HG03135 (cell line): ENCODE data around the gene TGFBR3.

ENCODE experiments used
- ATAC-seq: cut with Tn5 transposase; IDR thresholded peaks from one replicate; pipeline ENCODE4 v1.9.1; 2021; ENCODE audit warnings: mild to moderate bottlenecking, moderate library complexity; ENCODE audit not compliant: unreplicated experiment

Gene TGFBR3

DNA sequence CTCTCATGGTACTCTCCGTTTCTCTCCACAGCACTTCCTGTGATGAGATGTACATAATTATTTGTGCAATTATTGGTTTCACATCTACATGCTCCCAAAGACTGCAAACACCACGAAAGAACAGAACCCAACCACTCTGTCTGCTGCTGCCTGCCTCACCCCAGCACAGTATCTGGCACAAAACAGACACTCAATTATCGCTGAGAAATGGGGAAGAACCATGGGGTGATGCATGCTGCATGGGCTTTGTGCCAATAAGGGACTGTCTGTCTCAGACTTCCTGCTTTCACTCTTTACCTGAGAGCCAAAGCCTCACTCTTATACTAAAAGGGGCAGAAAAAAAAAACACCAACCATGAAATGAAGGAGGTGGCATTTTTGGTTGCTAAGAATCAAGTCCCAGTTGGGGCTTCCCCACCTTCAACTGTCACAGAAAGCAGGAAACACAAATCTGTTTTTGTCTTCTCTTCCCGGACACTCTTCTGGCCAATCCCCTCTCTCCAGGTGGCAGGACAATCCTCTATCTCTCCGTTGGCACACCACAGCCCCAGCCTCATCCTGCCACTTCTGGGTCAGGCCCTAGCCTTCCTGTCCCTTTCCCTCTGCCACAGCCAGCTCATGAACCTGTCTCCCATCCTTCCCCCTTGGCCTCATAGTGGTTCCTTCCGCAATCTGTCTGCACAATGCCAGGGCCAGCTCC is 82.0 kb downstream of the TGFBR3 start:
- ATAC-seq = peak; percentile 79

DNA sequence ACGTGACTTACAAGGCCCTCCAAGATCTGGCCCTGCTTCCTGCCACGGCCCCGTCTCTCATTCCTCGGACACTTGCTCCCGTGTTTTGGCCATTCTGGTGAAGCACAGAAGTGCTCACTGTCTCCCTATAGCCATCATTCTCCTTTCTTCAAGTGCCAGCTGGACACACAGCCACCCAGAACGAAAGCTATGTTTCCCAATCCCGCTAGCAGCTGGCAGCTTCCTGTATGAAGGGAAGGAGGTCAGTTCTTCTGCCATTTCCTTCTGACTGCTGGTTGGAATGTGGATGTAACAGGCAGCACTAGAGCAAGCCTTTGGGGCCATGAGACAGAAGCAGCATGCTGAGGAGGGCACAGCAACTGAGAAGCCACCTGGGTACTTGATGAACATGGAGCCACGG is 82.8 kb downstream of the TGFBR3 start:
- no peak for ATAC-seq

DNA sequence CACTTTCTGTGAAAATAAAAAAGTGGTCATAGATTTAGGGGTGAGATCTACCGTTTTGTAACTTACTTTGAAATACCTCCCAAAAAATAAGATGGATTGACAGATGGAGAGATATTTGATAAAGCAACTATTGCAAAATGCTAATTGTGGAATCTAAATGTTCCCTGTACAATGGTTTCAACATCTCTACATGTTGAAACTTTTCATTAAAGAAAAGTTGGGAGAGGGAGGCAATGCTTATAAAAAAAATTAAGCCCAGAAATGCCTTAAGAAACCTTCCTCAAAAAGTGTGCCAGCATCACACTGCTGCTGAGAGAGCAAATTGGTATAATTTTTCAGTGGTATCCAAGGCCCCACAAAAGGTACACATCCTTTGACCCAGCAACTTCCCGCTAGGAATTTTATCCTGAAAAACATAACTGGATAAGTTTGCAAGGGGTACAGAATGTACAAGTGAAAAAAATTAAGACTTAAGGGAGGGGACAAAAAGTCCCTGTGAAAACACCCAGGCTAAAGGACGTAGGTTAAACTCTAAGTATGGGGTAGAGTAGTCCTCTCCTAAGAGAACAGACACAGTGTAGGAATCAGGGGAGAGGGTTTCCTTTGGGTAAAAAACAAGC is 84.3 kb downstream of the TGFBR3 start:
- ATAC-seq = no peak

DNA sequence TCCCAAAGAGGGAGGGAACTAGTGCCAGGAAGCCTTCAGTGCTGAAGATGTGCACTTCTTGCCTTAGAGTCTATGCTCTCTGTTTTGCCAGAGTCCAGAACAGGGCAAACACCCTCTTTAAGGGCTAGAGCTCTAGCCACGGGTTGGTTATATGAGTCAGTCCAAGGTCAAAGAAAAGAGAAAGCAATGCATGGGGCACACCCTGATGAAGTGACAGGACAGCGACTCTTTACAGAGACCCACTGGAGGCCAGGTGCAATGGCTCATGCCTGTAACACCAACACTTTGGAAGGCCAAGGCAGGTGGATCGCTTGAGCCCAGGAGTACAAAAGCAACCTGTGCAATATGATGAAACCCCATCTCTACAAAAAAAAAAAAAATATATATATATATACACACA is 86.1 kb downstream of the TGFBR3 start:
- ATAC-seq = no peak

DNA sequence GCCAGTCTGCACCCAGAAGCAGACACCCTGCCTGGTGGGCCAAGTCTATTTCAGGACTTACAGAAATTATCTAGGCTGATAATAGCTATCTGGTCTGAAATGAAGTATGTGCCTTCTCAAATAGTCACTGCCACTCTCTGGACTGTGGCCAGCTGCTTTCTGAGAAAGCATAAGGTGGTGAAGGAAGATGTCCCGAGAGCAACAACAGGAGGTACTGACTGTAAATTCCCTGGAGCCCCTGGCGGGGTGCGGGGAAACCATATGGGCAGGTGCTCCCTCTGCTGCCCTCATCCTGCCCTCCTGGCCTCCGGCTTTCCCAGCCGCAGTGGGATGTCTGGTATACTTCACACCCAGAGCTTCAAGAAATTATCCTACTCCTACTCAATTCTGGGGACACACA is 86.8 kb downstream of the TGFBR3 start:
- ATAC-seq = no peak

DNA sequence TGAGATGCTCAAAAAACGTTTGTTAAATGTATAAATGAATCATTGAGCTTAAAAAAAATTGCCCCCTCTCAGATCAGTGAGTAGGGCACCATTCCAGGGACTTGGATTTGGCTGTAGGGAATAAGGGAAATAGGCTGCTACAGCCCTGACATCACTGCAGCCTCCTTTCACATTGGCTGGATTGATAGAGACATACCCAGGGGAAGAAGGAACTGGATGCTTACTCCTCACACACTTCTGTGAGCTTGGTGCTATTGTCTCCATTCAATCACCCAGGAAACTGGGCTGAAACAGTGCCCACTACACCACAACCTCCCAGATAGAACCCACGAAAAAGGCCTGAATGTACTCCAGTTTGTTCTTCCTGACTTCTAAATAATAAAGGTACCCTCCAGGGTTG is 87.2 kb downstream of the TGFBR3 start:
- ATAC-seq = no peak

DNA sequence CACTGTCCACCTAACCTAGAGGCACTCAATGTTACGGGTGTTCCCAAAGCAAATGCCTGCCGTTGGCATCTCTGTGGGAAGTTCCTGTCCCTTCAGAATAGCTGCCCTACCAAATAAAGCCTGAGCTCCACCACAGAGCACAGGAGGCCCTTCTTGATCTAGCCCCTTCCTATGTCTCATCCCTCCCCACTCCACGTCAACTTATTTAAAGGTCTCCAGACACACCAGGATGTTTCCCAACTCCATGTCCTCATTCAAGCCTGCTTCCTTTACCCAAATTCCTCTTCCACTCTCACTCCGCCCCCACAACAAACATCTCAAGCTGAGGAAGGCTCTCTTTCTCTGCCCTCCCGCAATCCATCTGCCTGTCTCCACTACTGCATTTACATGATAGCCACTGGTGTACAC is 87.7 kb downstream of the TGFBR3 start:
- ATAC-seq = no peak

DNA sequence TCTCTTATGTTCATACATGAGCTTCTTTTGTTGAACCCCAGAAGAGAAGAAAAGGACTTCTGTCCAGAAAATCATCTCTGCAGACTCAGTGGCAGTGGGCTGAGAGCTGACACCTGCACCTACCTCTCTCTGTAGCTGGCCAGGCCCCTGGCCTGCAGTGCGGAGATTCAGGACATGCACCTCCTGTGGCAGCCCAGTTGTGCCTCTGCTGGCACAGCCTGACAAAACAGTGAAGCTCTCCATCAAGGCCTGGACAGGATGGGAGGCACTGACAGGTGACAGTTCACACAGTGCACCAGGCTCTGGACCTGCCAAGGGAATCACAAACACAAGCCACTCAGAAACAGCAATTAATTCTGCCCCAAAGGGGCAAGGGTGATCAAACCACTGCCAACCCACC is 88.8 kb downstream of the TGFBR3 start:
- ATAC-seq = no peak

DNA sequence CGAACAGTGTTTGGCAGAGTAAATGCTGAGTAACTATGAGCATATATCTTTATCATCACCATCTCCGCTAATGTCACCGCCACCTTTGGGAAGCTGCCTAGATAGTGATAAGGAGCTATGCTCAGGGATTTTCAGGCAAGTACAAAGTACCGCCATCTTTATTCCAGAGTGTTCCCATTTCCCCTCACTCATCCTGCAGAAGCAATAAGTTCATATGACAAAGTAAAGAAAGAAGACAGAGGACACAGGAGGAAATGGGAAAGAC is 89.6 kb downstream of the TGFBR3 start:
- no peak for ATAC-seq

DNA sequence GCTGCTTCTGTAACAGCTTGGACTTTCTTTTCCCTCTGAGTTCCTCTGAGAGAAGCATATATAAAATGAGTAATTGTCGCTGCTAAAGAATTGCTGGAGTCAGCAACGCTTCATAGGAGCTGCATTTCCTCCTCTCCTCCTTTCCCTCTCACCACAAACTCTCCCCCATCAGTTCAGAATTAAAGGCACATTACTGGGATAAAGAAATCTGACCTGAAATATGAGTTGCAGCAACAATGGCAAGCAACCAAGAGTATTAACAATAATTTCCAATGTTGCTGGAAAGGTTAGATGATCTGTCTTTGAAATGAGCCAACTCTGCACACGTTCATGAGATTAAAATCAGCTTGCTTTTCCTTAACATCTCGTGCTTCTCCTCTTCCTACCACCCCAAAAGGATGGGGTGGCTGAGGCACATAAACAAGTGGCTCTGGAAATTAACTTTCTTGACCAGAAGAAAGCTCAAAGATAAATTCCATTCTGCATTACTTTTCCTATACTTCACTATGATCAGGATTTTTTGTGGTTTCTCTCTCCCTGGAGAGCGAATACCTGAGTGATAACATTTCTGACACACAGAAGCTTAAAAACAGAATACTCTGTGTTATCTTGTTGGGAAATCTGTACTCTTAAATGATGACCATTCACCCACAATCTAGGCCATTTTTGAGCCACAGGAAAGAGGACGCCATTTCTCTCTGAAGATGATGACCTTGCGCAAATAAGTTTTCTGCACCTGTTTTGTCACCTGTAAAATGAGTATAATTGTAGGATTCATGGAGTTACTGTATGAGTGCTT is 90.2 kb downstream of the TGFBR3 start:
- no peak for ATAC-seq

DNA sequence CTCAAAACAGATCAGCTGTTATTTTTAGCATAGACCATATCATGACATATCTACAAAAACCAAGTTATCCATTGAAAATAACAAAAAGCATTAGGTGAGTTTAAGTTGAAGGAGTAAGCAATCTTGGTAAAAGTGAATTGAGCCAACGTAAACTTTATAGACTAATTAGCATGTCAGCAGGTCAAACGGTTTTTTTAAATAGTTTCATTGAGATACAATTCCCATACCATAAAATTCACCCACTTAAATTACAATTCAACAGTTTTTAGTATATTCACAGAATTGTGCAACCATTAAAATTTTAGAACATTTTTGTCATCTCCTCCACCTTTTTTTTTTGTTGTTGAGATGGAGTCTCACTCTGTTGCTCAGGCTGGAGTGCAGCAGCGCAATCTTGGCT is 92.1 kb downstream of the TGFBR3 start:
- no peak for ATAC-seq

DNA sequence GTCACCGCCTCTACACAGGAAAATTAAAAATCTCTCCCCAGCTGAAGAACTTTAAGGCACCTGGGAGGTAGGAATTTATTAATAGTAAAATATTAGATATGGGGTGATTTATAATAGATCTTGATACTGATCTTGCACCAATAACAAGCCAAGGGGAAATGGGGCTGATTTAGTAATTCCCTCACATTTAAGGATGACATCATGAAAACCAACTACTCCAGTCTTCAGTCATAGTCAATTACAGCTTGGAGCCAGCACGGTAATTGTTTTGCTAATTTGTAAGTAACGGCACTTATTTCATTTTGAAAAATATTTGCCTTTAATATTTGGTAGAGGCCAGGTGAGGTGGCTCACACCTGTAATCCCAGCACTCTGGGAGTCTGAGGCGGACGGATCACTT is 92.8 kb downstream of the TGFBR3 start:
- no peak for ATAC-seq

DNA sequence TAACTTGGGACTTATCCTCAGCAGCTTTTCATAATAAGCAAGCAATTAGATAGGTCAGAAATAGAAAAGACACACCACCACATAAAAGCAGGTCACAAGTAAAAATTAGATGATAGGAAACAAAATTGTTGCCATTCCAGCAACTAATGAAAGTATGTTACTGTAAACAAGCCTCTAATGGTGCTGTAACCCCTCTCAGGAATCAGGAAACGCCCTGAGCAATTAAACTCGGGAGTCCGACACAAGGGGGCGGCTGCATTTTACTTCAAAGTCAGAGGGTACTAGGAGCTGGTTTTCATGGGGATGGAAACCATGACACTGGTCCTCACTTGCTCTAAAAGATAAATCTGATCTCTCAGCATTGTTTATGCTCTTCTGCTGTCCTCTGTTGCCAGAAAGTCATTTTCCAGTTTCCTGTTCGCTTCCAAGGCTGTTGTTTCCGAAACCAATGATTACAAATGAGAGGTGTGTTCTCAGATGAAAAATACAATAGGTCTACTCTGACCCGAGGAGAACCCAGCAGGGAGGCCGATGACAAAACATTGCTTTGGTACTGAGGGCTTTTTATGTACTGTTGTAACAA is 93.4 kb downstream of the TGFBR3 start:
- no peak for ATAC-seq

DNA sequence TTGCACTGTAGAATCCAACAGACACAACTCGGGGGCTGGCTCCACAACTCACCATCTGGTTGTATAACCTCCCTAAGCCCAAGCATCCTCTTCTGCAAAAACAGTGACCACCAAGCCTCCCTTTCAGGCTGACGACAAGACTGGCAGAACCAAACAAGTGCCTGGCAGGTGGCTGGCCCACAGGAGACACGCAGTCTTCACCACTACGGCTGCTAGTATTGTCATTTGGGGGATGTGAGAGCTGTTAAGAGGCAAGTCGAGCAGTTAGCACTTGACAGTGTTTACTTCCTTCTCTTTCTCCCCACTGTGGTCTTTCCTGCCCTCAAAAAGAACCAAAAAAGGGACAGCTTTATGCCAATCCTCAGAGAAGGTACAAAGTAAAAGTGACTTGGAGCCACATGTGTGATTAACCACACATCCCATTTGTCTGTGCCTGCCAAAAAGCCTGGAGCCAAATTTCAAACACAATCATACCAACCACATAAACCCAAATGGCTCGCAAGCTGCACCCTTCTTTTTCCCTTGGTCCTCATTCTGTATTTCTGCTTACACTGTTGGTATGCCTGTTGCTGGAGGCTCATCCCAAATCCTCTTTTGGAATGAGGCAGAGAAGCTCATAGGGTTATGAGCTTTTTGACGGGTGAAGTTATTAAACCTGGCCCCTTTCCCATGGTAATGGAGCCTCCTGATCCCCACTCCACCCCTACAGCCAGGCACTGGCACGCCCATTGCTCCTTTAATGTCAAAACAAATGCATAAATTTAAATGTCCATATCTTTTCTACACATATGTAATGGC is 94.1 kb downstream of the TGFBR3 start:
- no peak for ATAC-seq

DNA sequence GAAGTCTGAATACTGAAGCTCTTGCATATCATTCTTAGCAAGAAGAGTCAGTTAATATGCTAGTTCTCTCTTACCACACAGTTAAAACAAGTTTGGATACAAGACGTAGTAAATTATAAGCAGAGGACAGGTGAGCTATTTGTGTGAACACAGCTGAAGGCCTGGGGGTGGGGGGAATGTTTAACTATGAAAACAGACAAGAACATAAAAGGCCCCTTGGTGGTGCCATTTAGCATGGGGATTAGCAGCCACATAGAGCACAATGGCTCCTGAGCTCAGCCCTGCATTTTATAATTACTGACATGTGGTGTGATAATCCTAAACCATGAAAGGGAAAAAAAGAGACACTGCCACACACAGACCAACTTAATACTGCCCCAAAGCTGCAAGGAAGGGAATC is 94.8 kb downstream of the TGFBR3 start:
- no peak for ATAC-seq

DNA sequence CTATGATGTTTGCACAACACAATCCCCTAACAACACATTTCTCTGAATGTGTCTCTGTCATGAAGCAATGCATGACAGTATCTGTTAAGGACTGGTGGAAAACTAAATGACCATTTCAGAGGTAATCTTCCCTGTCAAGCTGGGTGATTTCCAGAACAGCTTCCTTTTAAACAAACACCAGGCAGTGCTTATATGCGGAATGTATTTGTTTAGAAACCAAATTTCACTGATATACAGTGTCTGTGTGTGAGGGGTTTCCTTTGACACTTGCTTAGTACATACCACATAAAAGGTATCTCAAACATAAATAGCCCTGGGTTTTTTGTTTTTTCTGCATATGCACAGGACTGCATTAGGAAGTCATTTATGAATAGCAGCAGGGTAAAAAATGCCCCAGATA is 95.6 kb downstream of the TGFBR3 start:
- ATAC-seq = no peak

DNA sequence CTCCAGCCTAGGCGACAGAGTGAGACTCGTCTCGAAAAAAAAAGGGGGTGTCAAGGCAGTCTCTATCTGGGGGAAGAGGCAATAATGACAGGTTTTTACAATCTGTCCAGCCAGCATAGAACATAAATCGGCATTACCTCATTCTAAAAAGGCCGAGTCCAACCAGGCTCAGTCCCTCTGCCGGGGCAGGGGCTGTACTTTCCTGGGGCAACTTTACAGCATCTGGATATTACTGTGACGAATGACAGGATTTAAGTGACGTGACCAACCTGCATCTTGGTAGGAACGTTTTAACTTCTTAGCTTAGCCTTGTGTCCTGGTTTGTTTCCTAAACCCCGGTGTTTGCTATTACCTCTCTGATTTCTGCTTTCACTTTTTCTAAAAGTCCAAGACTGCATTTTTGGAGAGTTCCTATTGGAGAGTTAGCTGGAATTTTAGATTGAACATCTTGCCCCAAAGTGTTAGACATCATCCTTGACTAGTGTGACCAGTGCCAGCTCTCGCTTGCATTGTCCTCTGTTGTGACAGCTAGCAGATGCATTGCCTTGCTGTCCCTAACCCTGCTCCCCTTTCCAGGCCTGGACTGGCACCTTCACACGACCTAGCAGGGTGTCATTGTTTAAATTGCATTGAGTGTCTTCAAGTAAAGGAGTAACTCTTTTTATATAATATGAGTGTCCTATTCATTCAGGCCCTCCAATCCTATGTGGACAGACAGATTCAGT is 96.5 kb downstream of the TGFBR3 start:
- ATAC-seq = no peak

DNA sequence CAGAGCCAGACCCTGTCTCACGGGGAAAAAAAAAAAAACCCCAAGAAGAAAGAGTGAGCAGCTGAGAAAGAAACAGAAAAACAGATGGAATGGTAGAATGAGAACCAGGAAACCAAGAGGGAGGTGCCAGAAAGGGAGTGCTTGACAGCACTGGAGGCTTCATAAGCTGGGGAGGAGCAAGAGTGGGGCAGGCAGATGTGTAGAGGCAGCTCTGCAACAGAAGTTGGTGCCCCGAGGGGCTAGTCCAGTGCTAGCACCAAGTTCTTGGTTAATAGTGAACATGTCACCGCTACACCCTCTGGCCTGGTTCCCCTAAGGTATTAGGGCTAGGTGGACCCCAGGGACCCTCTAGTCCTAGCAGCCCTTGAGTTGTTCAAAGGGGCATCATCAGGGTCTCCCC is 98.0 kb downstream of the TGFBR3 start:
- no peak for ATAC-seq

DNA sequence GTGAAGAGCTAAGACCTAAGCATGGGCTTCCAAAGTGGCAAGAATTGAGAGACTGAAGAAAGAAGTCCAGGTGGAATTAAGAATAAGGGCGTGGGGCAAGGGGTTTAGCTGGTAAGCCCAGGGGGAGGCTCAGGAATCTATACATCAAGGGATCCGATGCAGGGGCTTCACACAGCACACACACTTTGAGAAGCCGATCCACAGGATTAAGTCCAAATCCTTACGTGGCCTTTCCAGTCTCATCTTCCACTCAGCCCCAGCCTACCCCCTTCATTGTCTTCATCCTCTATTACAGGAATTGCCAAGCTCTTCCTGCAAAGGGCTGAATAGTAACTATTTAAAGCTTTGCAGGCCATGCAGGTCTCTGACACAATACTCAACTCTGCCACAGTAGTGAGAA is 101.3 kb downstream of the TGFBR3 start:
- no peak for ATAC-seq

DNA sequence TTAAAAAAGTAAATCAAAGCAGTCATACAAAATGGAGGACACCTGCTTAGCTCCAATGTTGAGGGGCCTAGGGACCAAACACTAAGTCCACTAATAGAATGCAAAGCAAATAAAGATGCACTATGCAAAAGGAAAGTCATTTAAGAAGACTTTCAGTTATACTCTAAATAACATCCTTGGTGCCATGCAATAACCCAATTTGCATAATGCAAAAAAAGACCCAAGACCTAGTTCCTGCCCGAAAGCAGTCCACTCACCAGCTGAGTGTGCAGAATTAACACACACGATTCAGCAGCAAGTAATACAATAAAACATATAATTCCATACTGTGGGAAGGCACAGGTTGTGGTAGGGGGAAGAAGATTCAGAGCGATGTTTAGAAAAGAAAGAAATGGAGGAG is 101.8 kb downstream of the TGFBR3 start:
- no peak for ATAC-seq
